ENCODE measurements around the gene STK17A.

The STK17A gene

DNA sequence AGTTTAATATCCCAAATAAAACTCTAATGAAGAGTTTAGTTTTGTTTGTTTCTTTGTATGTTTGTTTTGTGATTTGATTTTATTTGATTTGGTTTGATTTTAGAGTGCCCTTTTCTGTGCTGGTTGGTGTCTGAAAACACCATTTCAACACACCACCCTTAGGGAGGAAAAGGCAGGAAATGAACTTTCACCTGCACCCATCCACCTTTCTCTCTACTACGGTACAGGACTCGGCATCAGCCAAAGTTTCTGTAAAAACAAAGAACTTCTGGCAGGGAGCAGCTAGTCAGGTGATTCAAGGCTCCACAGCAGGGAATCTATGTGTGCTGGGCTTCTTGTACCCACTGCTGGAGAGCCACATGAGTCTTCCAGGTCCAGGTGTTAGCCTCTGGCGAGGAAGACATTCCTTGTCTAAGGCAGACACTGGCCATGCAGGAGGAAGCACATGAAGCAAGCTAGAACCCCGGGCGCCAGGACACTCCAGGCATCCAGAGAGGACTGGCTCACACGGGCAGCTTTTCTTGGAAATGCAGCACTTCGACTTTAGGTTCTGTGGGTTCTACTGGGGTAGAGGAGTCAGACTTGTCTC, 22.1 kb upstream of the STK17A start:
- Histone ChIP-seq H3K9me3 (no peaks in the 10 kb centered on the region), H3K27me3 (no peaks in the 10 kb centered on the region)

GRCh38 chr7:43562383-43562782, 20.5 kb upstream of the STK17A start:
- no peaks in the 10 kb centered on the region for H3K36me3 ChIP-seq
- H3K27me3 ChIP-seq: no peaks in the 10 kb centered on the region
- H3K9me3 ChIP-seq: no peaks in the 10 kb centered on the region
- TF ChIP-seq, protein P1, sequence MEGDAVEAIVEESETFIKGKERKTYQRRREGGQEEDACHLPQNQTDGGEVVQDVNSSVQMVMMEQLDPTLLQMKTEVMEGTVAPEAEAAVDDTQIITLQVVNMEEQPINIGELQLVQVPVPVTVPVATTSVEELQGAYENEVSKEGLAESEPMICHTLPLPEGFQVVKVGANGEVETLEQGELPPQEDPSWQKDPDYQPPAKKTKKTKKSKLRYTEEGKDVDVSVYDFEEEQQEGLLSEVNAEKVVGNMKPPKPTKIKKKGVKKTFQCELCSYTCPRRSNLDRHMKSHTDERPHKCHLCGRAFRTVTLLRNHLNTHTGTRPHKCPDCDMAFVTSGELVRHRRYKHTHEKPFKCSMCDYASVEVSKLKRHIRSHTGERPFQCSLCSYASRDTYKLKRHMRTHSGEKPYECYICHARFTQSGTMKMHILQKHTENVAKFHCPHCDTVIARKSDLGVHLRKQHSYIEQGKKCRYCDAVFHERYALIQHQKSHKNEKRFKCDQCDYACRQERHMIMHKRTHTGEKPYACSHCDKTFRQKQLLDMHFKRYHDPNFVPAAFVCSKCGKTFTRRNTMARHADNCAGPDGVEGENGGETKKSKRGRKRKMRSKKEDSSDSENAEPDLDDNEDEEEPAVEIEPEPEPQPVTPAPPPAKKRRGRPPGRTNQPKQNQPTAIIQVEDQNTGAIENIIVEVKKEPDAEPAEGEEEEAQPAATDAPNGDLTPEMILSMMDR (IDR thresholded peaks at IDR 0.05; ENCODE audit: low read depth, low read length): no peak
- no peaks in the 10 kb centered on the region for H3K4me1 ChIP-seq
- no peak overlapping the region for H3K4me3 ChIP-seq (ENCODE audit: low read depth, low read length)
- no peak for DNase-seq

More for the DNA sequence above, 22.1 kb upstream of the STK17A start:
- TF ChIP-seq, protein P1 (IDR thresholded peaks at IDR 0.05; ENCODE audit: low read depth, low read length): no peak
- H3K36me3 ChIP-seq: no peaks in the 10 kb centered on the region
- no peak overlapping the region for H3K4me3 ChIP-seq (ENCODE audit: low read depth, low read length)
- H3K4me1 ChIP-seq: no peaks in the 10 kb centered on the region
- no peak for DNase-seq

- DNase-seq: no peak
Measured at GRCh38 chr7:43565786-43566185, 17.1 kb upstream of the STK17A start.

GRCh38 chr7:43568529-43568928, 14.4 kb upstream of the STK17A start:
- TF ChIP-seq, protein P1 (IDR thresholded peaks at IDR 0.05; ENCODE audit: low read depth, low read length): no peak
- Histone ChIP-seq H3K4me1 (peaks cover 6% of the 10 kb centered on the region; the same call in 1 of the 2 replicates), H3K36me3 (no peaks in the 10 kb centered on the region), H3K27me3 (no peaks in the 10 kb centered on the region), H3K4me3 (ENCODE audit: low read depth, low read length) (no peak overlapping the region), H3K9me3 (no peaks in the 10 kb centered on the region)
- peak; percentile 33 for DNase-seq

More at GRCh38 chr7:43565786-43566185, 17.1 kb upstream of the STK17A start:
- Histone ChIP-seq H3K36me3 (no peaks in the 10 kb centered on the region), H3K4me1 (peaks cover 6% of the 10 kb centered on the region; the same call in 1 of the 2 replicates), H3K4me3 (ENCODE audit: low read depth, low read length) (no peak overlapping the region), H3K9me3 (no peaks in the 10 kb centered on the region), H3K27me3 (no peaks in the 10 kb centered on the region)
- TF ChIP-seq, protein P1 (IDR thresholded peaks at IDR 0.05; ENCODE audit: low read depth, low read length): no peak

DNA sequence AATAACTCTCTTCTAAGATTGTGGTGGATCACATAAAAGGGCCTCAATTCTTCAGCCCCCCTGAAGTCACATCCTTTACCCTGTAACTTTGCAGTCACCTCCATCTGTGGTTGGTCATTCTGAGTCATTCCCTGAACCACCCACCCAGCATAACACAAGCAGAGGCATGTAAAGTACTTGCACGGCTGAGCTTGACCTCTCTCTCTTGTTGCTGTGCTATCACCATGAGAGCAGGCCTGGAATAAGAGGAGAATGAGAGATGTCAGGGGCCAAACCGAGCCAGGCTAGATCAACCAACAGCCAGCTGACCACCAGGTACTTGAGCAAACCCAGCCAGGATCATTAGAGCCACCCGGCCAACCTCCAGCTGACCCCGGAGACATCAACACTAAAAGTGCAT, 13.5 kb upstream of the STK17A start:
- Histone ChIP-seq H3K36me3 (no peaks in the 10 kb centered on the region), H3K9me3 (no peaks in the 10 kb centered on the region), H3K27me3 (no peaks in the 10 kb centered on the region), H3K4me1 (peaks cover 6% of the 10 kb centered on the region; the same call in 1 of the 2 replicates), H3K4me3 (ENCODE audit: low read depth, low read length) (no peak overlapping the region)
- TF ChIP-seq, protein P1 (IDR thresholded peaks at IDR 0.05; ENCODE audit: low read depth, low read length): no peak
- DNase-seq: no peak

DNA sequence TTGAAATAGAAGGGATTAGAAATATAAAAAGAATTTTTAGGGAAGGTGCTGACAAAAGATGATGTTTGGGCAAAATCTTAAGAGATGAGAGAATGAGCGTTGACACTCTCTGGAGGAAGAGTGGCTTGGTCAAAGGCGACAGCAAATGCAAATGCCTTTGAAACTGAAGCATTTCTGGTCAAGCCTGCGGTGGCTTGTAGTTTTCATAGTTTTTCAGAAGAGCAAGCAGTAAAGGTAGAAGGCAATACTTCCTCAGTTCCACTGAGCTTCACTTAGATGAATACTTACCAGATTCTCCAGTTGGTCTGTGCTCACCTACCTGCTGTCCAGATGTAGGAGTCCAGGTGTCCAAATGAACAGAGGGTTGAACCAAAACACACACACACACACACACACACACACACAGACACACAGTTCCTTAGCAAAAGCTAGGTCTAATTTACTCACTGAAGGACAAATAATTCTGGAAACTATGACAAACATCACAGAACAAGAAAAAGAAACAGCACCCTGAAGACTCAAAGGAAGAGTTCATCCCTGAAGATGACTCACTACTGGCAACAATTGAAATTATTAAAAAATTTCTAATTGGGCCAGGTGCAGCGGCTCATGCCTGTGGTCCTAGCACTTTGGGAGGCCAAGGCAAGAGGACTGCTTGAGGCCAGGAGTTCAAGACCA, 12.1 kb upstream of the STK17A start:
- no peak for DNase-seq
- Histone ChIP-seq H3K4me3 (ENCODE audit: low read depth, low read length) (no peak overlapping the region), H3K4me1 (peaks cover 6% of the 10 kb centered on the region; the same call in 1 of the 2 replicates), H3K36me3 (no peaks in the 10 kb centered on the region), H3K9me3 (no peaks in the 10 kb centered on the region), H3K27me3 (no peaks in the 10 kb centered on the region)
- TF ChIP-seq, protein P1 (IDR thresholded peaks at IDR 0.05; ENCODE audit: low read depth, low read length): no peak

Measured in BE2C (cell line).